ENCODE results near the gene KXD1. TPM values are rescaled to one million over a fixed set of nuclear protein-coding genes. Genes with fewer than 3 reads are reported as not detected.

Gene KXD1
- total RNA-seq, 1 experiment from 2014 or later = 138 TPM

GRCh38 chr19:18605546-18606280 is 48.0 kb downstream of the KXD1 start:
- Histone ChIP-seq H3K56ac (ENCODE audit: insufficient read length, low read depth, low read length) (no peak overlapping the region), H3K79me1 (ENCODE audit: insufficient read depth, low read depth, low read length, poor library complexity, severe bottlenecking) (no peaks in the 10 kb centered on the region), H3K4me2 (ENCODE audit: insufficient read depth, insufficient read length, low read length) (peak overlapping the region; percentile 24), H2BK5ac (ENCODE audit: insufficient read length, low read length) (no peak overlapping the region), H3K9ac (ENCODE audit: extremely low read depth, insufficient read length, low read length) (no peak overlapping the region), H3T11ph (ENCODE audit: low read length) (no peak overlapping the region), H3K4me1 (ENCODE audit: insufficient read depth, low read length) (peaks cover 12% of the 10 kb centered on the region), H3K27ac (ENCODE audit: insufficient read length, low read depth, low read length) (no peak overlapping the region), H3K27me3 (ENCODE audit: insufficient read depth, low read length) (peaks cover 68% of the 10 kb centered on the region), H3K23me2 (ENCODE audit: insufficient read length, low read depth, low read length, poor library complexity, severe bottlenecking) (peaks cover 6% of the 10 kb centered on the region), H4K5ac (ENCODE audit: insufficient read length, low read depth, low read length) (no peak overlapping the region), H2AK5ac (ENCODE audit: insufficient read length, low read length) (no peak overlapping the region), H2BK120ac (ENCODE audit: low read depth, low read length, poor library complexity, severe bottlenecking) (no peak overlapping the region), H2AFZ (ENCODE audit: low read length) (no peak overlapping the region), H2BK15ac (ENCODE audit: low read depth, low read length) (no peak overlapping the region), H4K20me1 (ENCODE audit: control insufficient read depth, insufficient read depth, insufficient read length) (no peaks in the 10 kb centered on the region), H3K4ac (ENCODE audit: low read depth, low read length) (no peak overlapping the region), H2BK20ac (ENCODE audit: low read depth, low read length, poor library complexity, severe bottlenecking) (no peak overlapping the region), H3K79me2 (ENCODE audit: insufficient read depth, low read length) (no peaks in the 10 kb centered on the region), H4K8ac (replicated peaks; ENCODE audit: insufficient read length, low read depth, low read length) (no peak overlapping the region), H3K14ac (ENCODE audit: insufficient read depth, low read length) (no peak overlapping the region), H3K18ac (ENCODE audit: insufficient read length, low read depth, low read length) (no peak overlapping the region), H3K23ac (ENCODE audit: insufficient read length, low read depth, low read length) (no peak overlapping the region), H4K91ac (ENCODE audit: insufficient read length, low read depth, low read length) (no peak overlapping the region), H3K9me3 (ENCODE audit: control insufficient read depth, low read depth, low read length) (no peaks in the 10 kb centered on the region), H2BK12ac (ENCODE audit: insufficient read length, low read depth, low read length) (no peak overlapping the region)
- Mint-ChIP-seq H3K36me3 (ENCODE audit: insufficient read depth in 1 of 3, low read depth in 3 of 3) (peaks cover 0 to 6% (median 0%) of the 10 kb centered on the region in 3 experiments; a peak in 2 of 7 replicates), H3K27ac (peak overlapping the region in 1 of 3 experiments; percentile 26; a peak in 1 of 7 replicates), H3K4me1 (peaks cover 35 to 47% of the 10 kb centered on the region in 2 experiments), H3K9me3 (no peaks in the 10 kb centered on the region; a peak in 1 of 5 replicates), H3K4me3 (peak overlapping the region; percentile 64 to 75), H3K27me3 (ENCODE audit: low read depth) (peaks cover 86% of the 10 kb centered on the region)
- TF ChIP-seq CTCF (conservative IDR thresholded peaks at IDR 0.05) = no peak
- WGBS (ENCODE audit: extremely low coverage, insufficient read length, low lambda C conversion rate) = no CpG with 5 or more reads among the region's 65 CpGs
- DNase-seq = no peak
